Stimulated activated CD4-positive, alpha-beta T cell treated with anti-CD3 and anti-CD28 coated beads, Interleukin-4, amount 100 ng/mL, for 1 hour (primary cell): ENCODE results near the gene OFD1.
A peak's percentile ranks its signal among the peaks of the same experiment; 100 is the strongest.

Source experiments
- DNase-seq: peaks from one replicate; pipeline ENCODE4 v3.0.0-alpha.2; 2020

OFD1 gene, protein sequence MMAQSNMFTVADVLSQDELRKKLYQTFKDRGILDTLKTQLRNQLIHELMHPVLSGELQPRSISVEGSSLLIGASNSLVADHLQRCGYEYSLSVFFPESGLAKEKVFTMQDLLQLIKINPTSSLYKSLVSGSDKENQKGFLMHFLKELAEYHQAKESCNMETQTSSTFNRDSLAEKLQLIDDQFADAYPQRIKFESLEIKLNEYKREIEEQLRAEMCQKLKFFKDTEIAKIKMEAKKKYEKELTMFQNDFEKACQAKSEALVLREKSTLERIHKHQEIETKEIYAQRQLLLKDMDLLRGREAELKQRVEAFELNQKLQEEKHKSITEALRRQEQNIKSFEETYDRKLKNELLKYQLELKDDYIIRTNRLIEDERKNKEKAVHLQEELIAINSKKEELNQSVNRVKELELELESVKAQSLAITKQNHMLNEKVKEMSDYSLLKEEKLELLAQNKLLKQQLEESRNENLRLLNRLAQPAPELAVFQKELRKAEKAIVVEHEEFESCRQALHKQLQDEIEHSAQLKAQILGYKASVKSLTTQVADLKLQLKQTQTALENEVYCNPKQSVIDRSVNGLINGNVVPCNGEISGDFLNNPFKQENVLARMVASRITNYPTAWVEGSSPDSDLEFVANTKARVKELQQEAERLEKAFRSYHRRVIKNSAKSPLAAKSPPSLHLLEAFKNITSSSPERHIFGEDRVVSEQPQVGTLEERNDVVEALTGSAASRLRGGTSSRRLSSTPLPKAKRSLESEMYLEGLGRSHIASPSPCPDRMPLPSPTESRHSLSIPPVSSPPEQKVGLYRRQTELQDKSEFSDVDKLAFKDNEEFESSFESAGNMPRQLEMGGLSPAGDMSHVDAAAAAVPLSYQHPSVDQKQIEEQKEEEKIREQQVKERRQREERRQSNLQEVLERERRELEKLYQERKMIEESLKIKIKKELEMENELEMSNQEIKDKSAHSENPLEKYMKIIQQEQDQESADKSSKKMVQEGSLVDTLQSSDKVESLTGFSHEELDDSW

DNA sequence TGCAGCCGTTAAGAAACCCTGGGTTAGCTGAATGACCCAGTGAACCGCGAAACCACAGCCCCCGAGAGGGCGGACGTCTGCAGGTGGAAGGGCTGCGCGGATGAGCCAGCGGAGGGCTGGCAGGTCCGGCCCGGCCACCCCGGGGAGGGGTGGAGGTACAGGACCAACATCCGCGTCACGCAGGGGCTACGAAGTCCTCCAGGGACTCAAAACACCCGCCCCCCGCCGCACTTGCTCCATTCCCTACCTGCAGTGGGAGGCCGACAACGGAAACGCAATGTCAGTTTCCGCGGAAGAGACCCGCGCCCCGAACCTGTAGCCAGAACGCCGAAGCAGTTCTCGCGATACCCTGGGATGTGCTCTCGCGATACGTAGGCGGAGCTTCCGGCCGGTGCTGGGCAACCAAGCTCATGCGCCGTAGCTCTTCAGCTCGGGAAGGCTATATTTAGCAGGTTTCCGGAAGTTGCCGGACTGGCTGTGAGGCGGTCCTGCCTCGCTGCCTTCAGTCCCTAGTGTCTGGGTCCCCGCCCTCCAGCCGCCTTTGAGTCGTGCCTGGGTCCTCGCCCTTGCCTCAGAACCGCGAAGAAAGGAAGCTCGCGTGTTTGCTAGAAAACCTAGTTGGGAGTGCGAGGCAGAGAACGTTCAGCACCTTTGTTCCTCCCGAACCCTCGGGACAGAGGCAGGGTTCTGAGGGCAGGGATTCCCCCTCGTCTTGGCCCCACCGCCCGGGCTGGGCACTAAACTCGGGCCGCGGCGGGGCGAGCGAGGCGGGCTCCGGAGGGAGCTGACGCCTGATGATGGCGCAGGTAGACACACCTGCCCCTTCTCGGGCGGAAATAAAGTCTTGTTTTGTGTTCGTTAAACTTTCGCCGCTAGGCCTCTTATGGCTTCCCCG, at the start of gene OFD1, which contains the start of gene TRAPPC2:
Gene OFD1 (plus strand): TSS at position 471 of the 895 bp plus-strand sequence. CDS start 324 bp downstream, at position 795.
Gene TRAPPC2 (minus strand): TSS at position 343 of the 895 bp plus-strand sequence. CDS start 14,657 bp downstream, outside the sequence.
- DNase-seq = peak; percentile 84

DNA sequence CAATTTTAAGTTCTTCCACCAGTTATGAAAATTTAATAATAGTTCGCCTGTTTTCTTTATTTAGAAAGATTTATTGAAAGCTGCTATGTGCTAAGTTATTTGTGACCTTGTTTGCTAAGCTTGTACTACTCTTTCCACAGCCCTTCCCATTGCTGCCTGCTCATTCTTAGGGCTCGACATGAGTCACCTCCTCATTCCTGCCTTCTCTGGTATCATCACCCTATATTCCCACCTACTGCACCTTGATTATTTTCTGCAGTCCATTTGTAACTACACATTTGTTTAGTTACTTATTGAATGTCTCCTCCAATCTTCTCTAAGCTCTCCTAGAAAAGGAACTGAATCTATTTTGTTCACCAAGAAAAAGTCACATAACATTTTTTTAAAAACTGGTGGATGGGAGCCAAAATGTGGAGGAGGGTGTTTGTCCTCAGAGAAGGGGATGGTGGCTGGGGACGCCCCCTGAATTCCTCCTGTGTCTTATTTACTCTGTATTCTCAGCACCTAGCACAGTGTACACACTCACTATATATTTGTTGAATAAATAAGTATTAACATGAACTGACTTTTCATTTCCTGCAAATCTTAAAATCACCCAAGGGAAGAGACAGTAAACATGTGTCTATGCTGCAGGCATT, 49.3 kb upstream of the OFD1 start:
- DNase-seq = no peak

DNA sequence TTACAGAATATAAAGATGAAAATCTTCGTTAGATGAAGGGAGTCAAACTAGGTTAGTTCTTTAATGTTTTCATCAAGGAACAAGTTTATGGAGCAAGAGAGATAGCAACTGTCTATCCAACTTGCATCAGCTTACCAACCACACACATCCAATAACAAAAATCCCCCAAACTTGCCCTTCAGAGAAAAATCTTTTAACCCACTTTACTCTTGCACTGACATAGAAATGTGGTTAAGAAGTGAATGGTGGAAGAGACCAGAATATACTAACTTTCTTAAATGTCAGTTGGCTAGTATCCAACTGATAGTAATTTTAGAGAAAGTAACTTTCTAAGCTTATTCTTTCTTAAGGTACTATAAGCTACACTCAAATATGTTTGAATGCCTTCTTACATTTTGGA, 47.3 kb upstream of the OFD1 start:
- no peak for DNase-seq

DNA sequence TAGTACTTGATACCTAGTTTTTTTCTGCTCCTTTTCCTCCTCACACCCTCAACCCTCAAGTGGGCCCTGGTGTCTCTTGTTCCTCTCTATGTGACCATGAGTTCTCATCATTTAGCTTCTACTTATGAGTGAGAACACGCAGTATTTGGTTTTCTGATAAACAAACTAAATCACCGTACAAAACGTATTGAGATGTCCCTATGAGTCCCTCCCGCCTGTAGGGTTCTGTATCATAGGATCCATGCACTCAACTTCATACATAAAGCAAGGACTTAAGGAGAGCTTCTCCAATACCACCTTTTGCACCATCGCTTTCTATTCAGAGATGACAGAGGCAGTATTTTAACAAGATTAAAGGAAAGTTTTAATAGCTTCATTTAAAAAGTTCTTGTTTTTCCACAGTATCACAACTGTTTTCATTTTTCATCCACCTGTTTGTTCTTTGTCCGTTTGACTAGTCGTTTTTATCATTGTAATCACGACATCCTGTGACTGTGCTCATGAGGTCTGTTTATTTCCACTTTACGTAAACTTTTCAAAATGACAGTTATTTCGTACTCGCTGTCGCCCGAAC, 46.1 kb upstream of the OFD1 start:
- no peak for DNase-seq

DNA sequence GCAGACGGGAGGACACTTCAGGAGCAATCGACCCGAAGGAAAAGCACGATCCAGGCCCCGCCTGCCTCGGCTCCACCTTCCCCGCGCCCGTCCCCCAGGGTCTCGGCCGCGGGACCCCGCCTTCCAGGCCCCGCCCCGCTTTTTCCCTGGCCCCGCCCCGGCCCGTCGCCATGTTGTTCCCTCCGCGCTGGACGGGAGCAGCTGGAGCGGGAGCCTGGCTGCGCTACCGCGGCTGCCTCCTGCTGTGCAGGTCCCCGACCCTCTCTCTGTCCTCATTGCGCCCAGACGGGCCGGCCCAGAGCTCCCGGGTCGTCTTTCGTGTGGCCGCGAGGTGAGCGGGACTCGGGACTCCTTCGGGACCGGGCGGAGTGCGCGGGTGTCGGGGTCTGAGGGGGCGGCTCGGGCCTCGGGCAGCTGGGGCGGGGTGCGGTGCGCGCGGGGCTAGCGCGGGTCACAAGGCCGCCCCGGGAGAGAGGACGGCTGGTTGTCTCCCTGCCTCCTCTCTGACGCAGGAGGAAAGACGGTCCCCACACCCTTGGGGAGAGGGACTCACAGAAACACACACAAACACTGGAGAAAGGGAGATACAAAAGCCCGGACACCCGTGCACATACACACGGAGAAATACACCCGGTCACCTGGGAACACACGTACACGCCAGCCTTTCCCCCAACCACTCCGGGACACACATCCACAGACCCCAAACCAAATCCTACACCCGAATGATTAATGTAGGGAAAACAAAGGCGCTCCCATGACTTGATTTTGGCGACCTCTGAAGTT, 45.4 kb upstream of the OFD1 start, which contains the start of gene RAB9A:
Gene RAB9A (plus strand): TSS at position 171 of the 783 bp plus-strand sequence. CDS start 19,619 bp downstream, outside the sequence.
- DNase-seq = peak; percentile 82

DNA sequence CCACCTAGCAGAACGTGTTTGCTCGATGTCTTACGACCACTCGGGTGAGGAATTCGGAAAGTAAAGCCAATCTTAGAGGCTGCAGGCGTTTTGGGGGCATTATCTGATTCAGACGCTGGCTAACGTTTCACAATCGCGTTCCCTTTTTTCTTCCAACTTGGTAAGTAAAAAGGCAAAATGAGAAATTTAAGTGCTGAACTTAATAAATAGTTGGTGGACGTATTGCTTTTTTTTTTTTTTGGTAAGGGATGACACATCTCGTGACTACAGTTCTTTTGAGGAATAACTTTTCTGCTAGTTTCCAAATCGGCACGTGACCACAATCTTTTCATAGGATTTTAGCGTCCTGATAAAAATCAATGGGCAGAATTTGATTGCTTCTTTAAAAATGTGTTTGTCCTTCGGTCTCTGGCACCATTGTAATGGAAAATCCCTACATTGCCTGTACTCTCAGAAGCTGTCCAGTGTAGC, 44.8 kb upstream of the OFD1 start:
- no peak for DNase-seq

DNA sequence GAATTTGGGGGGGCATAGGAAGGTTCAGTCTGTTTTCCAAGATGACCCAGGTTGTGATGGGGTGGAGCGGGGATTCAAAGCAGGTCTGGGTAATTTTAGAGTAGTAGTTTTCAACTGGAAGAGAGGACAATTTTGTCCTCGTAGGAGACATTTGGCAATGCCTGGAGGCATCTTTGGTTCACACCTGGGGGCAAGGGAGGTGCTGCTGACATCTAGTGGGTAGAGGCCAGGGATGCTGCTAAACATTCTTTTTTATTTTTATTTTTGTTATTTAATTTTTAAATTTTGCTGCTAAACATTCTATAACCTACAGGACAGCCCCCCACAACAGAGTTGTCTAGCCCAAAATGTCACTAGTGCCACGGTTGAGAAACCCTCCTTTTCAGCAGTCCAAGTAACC, 43.7 kb upstream of the OFD1 start:
- DNase-seq = no peak

DNA sequence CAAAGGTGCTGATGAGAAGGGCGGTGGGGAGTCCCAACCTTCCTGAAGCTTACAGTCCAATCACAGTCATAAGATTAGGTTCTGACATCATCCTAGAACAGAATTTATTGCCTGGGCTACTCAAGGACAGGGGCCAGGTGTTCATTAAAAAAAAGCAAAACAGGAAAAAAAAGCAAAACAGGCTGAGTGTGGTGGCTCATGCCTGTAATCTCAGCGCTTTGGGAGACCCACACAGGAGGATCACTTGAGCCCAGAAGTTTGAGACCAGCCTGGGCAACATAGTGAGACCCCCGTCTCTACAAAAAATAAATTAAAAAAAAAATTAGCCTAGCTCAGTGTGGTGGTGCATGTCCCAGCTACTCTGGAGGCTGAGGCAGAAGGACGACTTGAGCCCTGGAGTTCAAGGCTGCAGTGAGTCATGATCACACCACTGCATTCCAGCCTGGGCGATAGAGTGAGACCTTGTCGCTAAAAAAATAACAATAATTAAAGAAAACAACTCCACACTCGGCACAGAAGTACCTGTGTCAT, 42.6 kb upstream of the OFD1 start:
- DNase-seq = no peak

DNA sequence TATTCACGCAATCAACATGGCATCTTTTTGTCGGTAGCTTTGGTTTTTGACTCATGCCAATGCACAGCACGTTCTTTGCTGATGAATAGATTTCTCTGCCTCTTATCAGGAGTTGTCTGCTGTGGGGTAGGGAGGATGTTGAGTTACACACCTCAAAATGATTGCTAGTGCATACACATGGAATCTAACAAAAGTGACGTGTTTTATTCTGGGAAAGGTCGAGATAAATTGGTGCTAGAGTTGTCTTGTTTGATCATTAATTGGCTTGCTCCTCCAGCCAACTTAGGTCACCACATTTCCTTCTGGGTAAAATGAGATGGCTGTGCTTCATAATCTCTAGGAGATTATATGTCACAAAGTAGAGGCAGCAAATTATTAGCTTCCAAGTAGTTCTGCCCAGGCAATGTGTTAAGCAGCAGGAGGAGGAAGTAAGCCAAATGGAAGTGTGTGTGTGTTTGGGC, 41.7 kb upstream of the OFD1 start:
- no peak for DNase-seq

DNA sequence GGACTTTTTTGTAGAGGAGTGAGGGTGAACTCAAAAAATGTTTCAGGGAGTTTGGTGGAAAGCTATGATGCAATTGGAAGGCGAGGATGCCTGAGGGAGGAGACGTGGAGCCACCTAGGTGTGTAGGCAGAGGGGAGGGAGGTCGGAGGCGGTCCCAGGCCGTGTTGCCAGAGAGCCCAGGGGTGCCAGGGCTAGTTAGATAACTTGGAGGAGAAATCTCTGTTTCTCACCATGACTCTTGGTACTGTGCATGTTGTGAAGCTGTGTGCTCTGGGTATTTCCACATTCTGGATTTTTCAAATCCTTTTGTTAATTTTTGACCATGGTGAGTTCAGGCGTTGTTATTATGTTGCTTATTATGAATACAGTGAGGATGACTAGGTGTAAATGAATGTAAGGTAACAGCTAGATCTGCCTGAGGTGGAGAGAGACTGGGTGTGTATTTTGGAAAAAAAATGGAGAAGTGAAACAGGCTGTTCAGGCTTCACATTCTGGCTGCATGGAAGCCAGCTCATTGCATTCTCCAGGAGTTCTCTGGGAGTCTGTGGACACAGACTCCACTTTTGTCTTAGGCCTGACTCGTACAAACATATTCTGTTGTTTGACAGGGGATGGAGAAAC, 41.1 kb upstream of the OFD1 start:
- no peak for DNase-seq

DNA sequence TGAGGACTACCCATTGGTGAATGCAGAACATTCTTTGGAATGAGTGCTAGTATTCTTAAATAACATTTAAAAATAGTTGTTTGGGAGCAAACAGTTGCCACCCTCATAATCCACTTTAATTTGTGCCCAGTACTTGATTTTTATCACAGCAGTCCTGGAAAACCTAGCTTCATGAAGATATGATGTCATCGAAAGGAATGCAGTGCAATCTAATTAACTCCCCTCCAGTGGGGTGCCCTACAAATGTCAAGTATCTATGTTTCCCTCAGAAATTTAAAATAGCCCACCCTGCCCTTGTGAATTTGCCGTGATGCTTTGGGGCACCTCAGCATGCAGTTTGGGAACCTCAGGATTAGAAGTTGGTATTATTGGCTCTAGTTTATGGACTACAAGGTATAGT, 40.2 kb upstream of the OFD1 start:
- DNase-seq = no peak

DNA sequence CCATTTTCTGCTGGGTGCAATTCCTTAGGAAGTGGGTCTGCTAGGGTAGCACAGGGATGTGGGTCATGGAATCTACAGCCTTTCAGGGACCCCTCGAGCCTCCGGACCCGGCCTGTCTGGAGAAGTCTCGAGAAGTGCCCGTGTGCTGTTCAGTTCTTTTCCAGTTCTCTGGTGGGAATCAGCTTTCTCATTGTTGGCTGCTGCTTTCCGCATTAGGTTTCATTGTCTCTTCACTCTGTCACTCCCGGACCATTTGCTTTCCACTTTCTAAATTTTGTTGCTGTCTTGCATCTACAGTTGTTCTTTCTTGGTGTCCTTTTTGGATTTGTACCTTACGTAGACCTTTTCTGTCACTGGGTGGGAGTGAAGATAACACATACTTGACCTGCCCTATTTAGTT, 39.6 kb upstream of the OFD1 start:
- DNase-seq = no peak

DNA sequence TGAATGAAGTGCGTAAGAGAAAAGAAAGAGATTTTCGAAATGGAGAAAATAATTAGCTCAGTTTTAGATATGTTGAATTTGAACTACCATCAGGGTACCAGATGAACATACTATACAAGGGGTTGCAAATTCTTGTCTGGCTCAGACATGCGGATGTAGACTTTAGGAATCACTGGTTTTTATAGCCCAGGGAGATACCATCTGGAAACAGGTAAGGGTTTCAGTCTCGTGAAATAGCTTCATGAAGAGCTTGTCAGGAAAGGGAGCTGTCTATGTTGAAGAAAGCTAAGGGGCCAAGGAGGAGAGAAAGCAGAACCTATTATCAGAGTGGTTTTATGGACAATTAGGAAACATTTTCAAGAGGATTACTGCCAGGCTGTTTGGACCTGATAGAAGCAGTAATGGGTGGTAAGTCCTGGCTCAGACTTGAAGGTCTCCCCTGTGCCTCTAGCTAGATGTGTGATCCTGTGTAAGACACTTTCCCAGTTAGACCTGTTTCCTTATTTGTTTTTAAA, 38.9 kb upstream of the OFD1 start:
- DNase-seq = no peak

DNA sequence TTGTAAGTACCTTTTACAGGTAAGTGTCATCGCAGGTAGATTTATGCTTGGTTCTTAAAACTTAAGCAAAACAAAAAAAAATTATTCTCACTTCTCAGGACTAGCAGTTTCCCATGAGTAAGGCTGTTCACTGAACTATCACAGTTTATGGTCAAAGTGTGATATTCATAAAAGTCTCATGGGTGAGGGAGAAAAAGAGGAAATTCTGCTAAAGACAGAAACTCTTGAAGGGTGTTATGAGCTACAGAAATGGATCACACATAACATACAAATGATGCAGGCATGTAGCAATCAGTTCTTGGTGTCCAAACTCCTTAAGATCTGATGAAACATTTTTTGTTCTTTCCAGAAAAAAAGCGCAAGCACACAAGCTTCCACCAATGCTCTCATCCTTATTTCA, 37.1 kb upstream of the OFD1 start:
- no peak for DNase-seq

DNA sequence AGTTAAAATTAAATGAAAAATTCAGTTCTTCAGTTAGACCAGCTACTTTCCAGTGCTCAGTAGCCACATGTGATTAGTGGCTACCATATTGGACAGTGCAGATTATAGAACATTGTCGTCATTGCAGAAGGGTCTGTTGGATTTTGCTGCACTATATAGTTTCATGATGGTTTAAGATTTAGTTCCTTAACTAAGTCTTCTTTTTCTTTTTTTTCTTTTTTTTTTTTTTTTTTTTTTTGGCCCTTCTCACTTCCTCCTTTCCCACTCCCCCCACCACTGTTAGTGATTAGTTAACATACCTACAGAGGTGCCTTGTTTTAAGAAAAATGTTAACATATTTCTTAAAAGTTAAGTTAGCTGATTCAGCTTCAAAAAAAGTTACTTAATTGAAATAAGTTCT, 36.6 kb upstream of the OFD1 start:
- DNase-seq = no peak

DNA sequence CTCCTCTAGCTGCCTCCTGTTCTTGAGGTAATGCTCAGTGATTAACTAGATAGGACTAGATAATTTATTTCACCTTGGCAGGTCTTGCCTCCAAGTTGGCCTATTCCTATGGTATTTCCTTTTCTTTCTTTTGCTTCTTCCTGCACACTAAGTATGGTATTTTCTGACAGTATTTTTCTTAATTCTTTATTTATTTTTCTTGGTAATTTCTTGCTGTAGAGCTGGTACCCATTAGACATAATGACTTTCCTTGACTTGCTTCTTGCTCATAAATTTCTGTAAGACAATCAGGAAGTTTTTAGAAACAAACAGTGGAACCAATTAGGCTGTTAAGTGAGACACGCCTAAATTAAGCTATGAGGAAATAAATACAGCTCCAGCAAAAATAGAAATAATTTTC, 36.1 kb upstream of the OFD1 start:
- no peak for DNase-seq

DNA sequence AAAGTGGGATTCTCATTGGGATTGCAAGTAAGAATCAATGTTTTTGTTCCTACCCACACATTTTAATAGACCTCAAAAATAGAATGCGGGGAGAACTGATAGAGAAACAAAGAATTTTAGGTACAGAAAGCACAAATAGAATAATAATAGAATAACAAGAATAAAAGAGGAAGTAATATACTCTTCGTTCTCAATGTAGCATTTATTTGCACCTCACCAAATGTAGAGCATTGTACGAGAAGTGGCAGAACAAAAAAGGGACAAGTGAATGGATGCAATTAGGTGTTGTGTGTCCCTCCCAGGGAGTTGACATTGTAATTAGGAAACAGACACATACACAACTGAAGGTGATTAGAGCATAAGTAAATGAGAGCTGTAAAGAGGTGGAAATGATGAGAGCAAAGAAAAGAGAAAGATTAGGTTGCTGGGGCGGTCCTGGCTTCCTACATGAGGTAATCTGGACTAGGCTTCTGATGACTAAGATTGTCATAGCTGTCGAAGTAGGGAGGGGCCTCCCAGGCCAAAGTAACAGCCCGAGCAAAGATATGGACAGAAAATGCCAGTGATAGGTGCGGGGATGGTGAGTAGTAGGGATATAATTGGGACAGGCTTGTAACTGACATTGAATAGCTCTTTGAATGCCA, 35.2 kb upstream of the OFD1 start:
- no peak for DNase-seq

DNA sequence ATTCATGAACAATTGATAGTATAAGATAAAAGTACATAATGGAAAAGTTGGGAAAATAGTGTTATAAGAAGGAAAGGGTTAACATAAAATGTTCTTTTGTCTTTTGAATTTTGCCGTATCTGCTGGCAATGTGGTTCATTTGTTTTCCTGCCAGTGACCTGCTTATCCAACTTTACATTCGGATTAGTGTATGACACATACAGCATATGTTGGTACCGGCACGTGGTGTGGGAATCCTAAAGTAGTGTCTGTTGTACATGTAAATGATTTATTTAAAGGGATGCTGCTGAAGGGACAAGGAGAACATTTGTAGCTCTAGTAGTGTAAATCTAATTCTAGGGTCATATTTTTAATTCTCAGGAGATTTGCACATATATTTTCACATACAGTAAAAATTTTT, 34.2 kb upstream of the OFD1 start:
- no peak for DNase-seq
